GM21423 (cell line): ENCODE measurements around the gene FRMD4A.

Source experiments
- ATAC-seq: cut with Tn5 transposase; IDR thresholded peaks from one replicate; pipeline ENCODE4 v1.9.1; 2021; ENCODE audit warnings: mild to moderate bottlenecking, moderate library complexity; ENCODE audit not compliant: unreplicated experiment

The FRMD4A gene

DNA sequence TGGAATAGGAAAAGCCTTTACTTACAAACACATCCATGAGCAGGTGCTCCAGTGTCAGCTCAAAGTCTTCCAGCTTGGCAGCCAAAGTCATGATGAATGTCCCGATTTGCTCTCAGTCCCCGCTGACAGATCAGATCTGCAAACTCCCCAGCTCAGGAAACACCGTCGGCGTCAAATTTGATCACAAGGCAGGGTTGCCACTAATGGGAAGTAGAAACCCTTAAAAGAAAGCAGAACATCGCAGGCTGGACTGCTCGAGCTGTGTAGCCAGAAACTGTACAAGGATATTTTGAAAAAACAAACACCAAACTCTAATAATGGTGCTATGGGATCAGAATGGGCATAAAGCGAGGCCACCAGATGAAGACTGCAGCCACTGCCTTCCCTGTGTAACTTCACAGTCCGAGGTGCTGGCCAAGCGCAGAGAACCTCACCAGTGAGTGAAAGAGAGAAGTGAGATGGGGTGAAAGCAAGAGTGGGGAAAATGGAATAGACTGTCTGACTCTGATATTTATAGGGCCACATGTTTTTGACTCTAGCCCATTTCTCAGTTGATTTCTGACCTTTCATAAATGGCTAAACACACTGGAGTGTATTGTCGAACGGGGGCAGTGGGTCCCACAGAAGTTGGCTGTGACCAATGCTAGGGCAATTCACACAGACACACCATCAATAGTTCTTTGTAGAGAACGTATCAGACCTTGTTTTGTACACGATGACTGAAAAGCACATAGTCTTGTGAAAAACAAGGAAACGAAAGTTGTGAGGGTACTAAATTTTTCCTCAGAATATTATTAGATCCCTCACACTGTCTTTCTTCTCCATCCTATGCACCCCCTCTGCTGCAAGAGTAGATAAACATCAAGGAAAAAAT is 306.2 kb downstream of the FRMD4A start:
- no peak for ATAC-seq

DNA sequence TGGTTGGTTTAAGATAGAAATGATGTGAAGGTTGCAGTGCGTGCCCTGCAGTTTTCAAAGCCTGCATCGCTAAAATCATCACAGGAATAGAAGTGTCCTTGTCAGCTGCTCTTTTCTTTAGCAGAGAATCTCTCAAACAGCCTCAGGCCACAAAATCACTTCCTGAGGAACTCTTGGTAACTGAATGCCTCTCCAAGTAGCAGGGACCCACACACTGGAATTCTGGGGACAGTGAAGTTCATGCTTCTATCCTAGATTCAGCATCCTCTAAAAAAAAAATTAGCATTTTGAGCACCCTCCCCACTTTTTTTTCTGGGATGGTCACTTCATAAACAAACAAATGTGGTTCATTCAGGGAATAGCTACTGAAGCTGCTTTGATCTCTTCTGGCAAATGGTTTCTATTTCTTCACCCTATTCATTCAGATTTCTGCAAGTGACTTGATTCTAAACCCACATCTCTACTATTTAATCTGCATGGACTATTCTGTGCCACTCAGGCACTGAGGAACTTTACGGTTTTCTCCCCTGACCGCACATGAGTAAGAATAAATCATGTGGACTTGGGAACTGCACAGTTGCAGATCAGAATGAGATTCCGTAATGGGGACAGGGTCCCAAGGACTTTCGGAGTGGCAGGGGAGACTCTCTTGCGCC is 306.9 kb downstream of the FRMD4A start:
- ATAC-seq = no peak

DNA sequence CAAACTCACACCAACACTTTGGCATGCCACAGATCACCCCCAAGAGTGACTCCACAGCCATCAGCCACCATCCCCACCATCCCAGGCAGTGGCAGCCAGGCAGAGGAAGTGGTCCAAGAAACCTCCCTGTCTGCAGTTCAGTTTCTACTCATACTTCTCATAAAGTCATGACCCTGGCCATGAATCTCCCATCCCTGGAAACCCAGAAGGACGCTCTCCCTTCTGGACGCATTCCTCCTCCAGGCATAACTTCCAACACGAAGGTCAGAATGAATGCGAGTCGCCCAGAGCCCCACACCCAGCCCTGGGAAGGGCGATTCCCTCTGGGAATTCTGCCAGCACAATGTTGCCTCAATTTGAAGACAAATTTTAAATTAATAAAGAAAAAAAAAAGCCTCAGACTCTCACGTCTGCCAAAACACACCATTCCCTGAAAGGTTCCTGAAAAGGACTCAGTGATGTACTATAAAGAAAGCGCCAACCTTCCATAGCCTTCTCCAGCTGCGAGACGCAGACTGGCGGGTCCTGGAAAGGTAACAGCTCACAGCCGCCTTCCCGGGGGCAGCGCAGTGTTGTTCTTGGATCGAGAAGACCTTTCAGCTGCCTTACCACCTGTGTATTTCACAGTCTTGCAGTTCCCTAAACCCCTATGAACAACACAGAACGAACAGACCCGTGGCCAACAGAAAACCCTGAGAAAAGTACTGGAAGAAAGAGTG is 307.6 kb downstream of the FRMD4A start:
- ATAC-seq = no peak

DNA sequence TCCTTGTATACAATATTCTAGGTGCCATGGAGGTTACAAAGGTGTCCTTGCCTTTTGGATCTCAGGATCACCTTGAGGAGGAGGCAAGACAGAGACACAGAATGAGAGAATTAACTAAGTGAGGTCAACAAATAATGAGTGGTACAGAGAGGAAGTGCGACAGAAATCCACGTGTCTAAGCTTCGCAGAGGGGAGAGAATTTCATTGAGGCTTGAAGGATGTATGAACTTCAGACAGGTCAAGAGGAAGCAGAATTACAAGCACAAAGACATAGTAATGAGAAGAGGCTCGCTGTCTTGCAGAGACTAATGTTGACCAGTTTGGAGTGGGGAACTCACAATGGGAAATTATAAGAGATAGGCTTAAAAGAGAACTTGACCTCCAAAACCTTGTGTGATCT is 308.7 kb downstream of the FRMD4A start:
- ATAC-seq = no peak

DNA sequence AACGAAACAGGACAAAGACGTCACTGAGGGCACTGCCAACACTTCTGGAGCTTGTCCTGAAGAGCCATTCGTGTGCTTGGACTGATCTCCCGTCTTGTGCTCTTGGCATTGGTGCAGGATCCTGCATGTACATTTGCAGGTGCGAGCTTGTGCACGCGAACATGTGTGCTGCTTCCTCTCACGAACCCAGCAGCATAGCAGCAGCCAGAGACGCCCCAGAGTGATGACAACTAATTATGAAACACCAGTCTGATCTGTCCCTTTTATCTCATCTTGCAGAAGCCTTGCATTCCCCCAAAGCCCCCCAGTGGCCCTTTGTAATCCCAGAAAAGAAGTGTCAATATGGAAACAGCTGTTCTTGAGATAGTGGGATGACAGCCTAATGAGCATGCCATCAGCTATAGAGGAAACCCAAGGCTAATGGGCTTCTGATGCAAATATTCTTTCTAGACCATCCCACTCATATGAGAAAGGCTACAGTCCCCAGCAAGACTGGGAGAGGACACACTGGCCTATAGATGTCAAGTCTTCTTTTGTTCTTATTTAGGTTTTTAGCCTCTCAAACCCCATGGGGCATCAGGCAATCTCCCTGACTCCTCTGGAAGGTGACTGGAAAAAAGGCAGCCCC is 310.6 kb downstream of the FRMD4A start:
- ATAC-seq = no peak

DNA sequence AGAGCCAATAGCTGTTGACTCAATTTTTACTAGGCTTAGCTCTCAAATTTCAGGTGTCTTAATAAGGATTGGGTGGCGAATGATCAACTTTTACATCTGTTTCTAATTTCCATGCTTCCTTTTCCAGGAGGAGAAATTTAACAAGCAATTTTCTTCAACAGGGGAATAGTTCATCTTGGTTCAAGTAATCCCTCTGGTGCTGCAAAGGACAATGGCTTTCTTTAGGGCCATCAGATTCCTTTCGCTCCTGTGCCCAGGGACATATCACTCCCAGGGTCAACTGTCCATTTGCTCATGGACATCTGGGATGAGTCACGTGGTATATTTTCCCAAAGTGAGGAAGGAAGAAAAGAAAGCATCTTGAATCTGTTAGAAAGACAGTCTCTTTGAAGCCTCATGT is 313.3 kb downstream of the FRMD4A start:
- ATAC-seq = no peak

DNA sequence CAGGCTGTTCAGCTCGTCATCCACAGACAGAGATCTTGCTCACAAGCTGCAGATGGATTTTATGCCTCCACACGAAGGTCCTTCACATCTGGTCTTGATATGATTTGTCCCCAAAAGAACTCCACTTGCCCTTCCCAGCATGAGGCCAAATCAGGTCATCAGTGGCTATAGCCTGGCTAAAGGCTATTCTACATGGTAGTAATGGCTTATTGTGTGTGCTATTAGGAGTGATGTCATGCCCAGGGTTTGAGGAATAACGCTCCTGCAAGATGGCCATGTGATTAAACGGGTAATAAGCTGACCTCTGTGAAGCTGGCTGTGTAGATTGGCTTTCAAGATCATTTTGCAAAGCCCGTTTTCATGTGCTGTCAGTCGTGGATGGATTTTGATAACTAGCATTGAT is 313.8 kb downstream of the FRMD4A start:
- ATAC-seq = no peak

DNA sequence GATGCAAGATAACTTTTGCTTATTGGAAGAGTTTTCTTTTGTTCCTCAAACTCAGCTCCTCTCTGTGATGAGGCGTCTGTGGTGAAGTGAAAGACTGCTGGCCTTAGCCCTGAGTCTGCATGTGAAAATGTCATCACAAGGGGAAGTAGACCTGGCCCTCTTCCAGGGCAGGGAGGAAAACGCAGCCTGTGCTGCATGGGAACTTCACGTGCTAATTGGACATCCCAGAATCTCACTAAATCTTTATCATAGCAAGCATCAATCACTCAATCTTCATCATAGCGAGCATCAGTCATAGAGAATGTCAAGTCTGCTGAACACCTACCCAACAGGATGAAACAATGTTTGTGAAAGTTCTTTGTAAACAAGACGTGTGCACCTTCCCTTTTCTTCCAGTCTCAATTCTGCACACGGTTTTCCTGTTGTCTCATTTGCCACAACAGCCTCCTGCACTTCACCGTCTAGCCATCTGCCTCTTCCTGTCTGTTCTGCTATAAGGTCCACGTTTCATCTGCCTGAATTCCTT is 314.6 kb downstream of the FRMD4A start:
- no peak for ATAC-seq

DNA sequence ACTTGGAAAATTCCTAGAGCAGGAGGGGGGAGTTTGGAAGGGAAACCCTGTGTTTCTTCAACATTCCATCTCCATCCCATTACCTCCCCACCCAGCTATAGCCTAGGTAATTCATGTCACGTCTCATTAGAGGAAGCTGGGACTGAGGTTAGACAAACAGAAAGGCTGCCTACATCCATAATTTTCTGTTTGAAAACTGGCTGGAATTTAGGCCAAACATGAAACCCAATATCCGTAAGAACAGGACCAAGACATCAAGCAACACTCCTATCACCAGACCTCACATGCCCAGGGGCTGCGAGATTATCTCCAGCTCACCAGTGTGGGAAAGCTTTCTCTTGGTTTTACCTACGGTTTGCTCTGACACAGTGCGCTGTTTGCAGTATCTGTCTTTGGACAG is 316.3 kb downstream of the FRMD4A start:
- no peak for ATAC-seq

DNA sequence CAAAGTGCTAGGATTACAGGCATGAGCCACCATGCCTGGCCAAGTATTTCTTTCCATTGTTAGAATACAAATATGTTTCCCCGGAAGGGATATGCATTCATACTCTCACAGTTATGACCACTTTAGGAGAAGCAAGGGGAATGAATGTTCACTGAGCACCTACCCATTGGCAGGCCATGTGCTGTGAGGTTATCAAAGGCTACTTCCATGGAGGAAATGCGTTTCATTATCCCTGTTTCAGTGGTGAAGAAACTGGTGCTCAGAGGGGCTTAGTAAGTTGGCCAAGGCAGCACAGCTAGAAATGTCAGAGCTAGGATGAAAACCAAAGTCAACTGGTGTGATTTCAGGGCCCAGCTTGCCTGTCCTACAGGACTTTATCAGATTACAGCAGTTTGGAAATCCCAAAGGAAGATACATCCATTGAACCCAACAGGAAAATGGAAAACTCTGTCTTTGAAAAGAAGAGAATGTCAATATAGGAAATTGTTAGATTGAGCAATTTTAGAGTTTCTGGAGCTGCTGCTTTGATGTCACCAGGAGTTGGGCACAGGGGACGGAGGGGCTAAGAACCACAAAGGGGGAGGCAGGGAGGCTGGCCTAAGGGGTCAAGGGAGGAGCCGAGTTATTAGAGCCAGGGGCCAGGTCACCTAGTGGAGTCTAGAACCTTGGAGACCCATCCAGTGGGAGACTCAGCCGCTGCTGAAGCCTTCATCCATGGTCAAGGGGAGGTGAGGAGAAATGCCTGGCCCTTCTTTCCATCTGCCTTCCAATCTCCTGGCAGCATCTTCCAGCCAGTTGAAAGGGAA is 319.8 kb downstream of the FRMD4A start:
- ATAC-seq = no peak

DNA sequence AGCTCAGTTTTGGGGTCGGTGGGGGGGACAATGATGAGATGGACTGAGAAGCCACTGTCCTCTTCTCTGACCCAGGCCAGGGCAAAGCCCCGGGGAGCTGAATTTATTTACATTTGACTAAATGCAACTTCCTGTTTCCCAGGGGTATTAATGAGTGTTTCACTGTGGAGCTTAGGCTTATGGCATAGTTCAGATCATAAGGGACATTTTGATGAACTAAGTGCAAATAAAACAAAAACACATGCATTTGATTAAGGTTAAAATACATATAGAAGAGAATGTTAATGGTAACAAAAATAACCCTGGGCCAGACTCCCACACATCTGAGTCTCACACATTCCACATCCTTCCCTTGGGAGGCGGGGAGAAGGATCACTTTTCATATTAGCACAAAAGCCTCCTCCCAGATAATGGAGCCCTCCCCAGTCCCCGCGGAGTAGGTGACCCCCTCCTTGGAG is 320.6 kb downstream of the FRMD4A start:
- no peak for ATAC-seq

DNA sequence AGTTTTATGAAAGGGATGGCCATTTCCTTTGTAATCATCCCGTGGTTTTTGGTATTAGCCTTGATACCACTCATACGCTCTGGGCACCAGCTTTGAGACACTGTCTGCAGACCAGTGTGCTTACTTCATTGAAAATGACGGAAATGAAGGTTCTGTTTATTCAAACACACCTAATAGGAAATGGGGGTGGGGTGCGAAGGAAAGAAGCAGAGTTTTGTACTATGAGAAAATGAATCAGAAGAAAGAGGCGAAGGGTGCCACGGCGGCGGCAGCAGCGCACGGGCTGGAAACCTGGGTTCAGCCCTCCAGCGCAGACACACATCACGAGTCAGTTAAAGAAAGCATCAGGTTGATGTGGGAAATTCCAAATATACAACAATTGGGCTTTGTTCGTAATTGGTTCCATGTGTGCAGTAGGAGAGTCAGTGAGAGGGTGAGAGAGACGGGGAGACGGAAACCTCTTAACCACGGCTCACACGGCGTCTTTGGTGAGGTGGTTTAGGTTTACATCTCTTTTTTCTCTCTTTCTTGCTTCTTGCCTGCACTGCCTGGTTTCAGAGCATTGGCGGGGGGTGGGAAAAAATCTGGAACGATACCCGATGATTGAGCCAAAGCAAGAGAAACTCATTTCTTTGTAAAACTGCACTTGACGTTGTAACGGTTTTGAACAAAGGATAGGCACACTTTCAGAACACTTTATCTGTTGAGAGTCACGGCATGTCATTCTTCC is 321.2 kb downstream of the FRMD4A start:
- ATAC-seq = no peak

DNA sequence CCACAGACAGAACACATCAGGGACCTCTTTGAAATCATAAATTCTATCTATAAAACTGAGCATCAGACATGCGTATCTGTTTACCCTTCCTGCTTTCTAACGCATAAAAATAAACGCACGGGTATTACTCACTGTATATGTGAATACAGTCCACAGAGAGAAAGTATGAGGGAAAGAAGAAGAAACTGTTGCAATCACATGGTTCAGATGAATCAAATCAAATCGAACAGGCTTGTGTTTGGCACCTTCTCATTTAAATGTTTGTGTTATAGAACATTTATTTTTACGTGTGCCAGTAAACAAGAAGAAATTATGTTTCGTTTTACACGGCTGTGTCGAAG is 322.0 kb downstream of the FRMD4A start:
- no peak for ATAC-seq

DNA sequence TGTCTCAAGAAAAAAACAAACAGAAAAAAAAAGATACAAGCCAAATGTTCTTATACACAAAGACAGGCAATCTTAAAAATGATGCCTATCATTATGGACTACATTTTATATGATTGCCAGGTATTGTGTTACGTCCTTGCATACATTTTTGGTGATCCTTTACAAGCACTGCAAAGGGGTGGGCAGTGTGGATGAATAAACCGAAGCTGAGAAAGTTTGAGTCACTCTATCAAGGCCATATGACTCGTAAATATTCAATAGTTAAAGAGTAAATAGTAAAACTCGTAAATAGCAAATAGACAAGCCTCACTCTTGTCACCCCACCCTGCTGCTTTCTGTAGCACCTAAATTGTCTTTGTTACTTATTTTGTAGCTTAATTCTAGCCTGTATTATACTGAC is 326.2 kb downstream of the FRMD4A start:
- ATAC-seq = no peak

DNA sequence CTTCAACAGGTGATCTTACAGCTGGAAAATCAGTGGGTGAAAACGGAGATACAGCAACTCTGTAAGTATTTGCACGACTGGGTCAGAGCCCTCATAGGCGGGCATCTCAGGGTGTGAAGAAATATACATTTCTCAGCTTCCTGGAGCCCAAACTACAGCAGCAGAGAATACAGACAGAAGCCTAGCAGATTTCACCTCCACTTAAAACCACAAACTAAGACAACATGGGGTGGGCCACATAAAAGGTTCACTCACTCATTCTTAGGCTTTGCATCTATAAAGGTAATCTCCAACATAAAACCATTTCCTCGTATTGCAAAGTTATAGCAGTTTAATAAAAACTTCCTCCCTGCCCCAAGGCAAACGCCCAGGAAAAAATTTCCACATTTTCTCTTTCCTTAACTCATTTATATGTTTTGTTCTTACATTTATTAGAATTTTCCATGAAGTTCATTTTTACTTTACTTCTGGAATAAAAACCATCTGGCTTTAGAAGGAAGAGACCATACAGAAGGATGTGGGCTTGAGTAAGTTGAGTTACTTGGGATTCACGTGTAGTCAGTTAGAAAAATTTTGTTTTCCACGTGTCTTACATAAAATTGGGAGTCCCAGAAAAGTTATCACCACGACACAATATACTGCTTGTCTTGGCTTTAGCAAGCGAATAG is 327.1 kb downstream of the FRMD4A start:
- ATAC-seq = no peak

DNA sequence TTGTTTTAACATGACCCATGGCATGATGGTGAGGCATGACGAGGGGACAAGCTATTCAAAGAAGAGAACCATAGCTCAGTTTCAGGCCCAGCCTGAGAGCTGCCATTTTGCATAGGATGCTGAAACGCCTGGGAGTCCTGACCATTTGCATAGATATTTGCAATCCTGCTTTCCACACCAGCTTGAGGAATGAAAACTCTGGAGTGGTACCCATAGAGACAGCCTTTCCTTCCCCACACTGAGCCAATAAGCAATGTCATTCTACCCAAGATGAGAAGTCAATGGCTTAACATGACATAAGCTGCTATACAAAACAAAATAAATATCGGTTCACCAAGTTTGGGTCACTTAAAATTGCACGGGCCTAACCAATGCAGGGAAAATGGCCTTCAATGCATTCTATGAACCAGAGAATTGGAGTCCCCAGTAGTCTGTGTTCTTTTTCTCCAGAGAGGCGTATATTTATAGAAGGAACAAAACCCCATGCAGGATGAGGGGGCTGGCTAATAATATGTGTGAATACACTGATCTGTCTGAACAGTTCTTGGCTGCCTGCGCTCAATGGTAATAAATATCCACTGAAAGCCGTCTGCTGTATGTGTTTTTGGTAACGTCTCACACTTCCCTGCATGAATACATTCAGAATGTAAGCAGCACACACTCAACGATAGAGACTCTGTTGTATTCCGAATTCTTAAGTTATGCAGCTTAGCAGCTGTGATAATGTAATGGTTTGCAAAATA is 329.3 kb downstream of the FRMD4A start:
- ATAC-seq = no peak

DNA sequence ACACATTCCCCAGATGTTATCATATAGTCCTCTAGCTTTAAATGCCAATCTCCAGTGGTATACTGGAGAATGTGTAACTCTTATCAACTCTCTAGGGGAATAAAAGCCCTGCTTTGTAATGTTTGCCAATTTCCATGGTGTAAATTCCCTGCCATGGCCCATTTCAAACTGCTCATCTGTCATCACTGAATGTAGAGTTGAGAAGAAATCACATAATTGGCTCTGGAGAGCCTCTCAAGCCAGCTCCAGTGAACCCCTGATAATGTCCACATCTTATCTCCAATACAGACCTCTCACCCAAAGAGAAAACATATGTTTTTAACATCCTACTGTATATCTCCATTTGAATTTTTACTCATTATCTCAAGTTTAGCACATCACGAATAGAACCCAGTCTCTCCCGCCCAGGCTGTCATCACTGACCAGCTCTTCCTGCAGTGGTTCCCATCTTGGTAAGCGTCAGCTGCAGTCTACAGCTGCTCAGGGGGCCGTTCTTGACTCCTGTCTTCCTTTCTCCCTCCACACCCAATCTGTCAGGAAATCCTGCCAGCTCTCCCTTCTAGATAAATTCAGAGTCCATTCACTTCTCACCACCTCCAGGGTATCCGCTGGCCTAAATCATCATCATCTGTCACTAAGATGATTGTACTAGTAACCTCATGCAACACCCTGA is 332.4 kb downstream of the FRMD4A start:
- ATAC-seq = no peak

DNA sequence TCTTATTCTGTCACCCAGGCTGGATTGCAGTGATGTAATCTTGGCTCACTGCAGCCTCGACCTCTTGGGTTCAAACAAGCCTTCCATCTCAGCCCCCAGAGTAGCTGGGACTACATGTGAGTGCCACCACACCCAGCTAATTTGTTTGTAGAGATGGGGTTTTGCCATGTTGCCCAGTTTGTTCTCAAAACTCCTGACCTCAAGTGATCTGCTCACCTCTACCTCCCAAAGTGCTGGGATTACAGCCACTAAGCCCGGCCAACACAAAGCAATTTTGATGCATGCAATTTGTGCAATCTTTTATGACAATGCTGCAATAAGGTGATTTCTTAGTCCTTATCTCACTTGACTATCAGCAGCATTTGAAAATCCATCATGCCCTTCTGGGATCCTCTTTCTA is 333.1 kb downstream of the FRMD4A start:
- no peak for ATAC-seq
